Peyer's patch (tissue), 4 donors: ENCODE data around the gene FAM83E.

Experiments used
- CTCF ChIP-seq, 6 experiments: fragments of 450-650 bp in 4 of 6; fragments of 200-600 bp in 2 of 6; sonication (generic) in 1 of 6; IDR thresholded peaks; one replicate each; pipeline ENCODE4 v1.5.1; 2017 to 2019; ENCODE audit warnings: antibody characterized with exemption in 6 of 6, mild to moderate bottlenecking in 3 of 6, moderate library complexity in 1 of 6
- POLR2A ChIP-seq, 2 donors: fragments of 450-650 bp; IDR thresholded peaks; one replicate each; pipeline ENCODE4 v1.5.1; 2017; ENCODE audit warnings: antibody characterized with exemption in 2 of 2, mild to moderate bottlenecking in 2 of 2, moderate library complexity in 2 of 2

GRCh38 chr19:48635263-48635965 lies 20.5 kb upstream of the FAM83E start:
- TF ChIP-seq CTCF (IDR thresholded peaks at IDR 0.05) (no peak), POLR2A (IDR thresholded peaks at IDR 0.05) (peak in 1 of 2 donors; percentile 56)
